Suprapubic skin (tissue), 4 donors: Measurements from ENCODE around the gene ANGPTL7. TPM values are rescaled to one million over a fixed set of nuclear protein-coding genes. Genes with fewer than 3 reads are reported as not detected.

ENCODE experiments used
- DNase-seq, 2 donors: peaks; one replicate each; pipeline ENCODE4 v3.0.0-alpha.2; 2019; ENCODE audit warnings: low spot score in 2 of 2
- H3K27ac ChIP-seq: fragments of 200-600 bp; sonication (generic); one replicate; pipeline ENCODE4 v1.5.1; 2019
- H3K27me3 ChIP-seq: fragments of 200-600 bp; sonication (generic); one replicate; pipeline ENCODE4 v1.5.1; 2019
- H3K36me3 ChIP-seq: fragments of 200-600 bp; sonication (generic); one replicate; pipeline ENCODE4 v1.5.1; 2019
- H3K4me1 ChIP-seq: fragments of 200-600 bp; sonication (generic); one replicate; pipeline ENCODE4 v1.5.1; 2019
- H3K4me3 ChIP-seq: fragments of 200-600 bp; sonication (generic); one replicate; pipeline ENCODE4 v1.5.1; 2019; ENCODE audit warnings: mild to moderate bottlenecking
- H3K9me3 ChIP-seq: fragments of 200-600 bp; sonication (generic); one replicate; pipeline ENCODE4 v1.5.1; 2019
- CTCF ChIP-seq, 2 donors: fragments of 200-600 bp in 1 of 2; fragments of 450-650 bp in 1 of 2; sonication (generic) in 1 of 2; IDR thresholded peaks; one replicate each; pipeline ENCODE4 v1.5.1; 2016 to 2019; ENCODE audit warnings: antibody characterized with exemption in 2 of 2, mild to moderate bottlenecking in 1 of 2, moderate library complexity in 1 of 2
- EP300 ChIP-seq: sonication (generic); formaldehyde crosslinking; IDR thresholded peaks from one replicate; pipeline ENCODE4 v1.6.1; 2017; ENCODE audit warnings: antibody characterized with exemption
- POLR2A ChIP-seq, 2 donors: fragments of 450-650 bp; IDR thresholded peaks; one replicate each; pipeline ENCODE4 v1.6.1; 2017; ENCODE audit warnings: antibody characterized with exemption in 2 of 2, mild to moderate bottlenecking in 2 of 2, moderate library complexity in 2 of 2
- POLR2AphosphoS5 ChIP-seq, 3 donors: sonication (generic); formaldehyde crosslinking; IDR thresholded peaks; one replicate each; pipeline ENCODE4 v1.6.1; 2017; ENCODE audit warnings: antibody characterized with exemption in 3 of 3
- WGBS: methylation state at CpG from one replicate; pipeline ENCODE4 v1.1.5; 2018; 5-methylcytosine and 5-hydroxymethylcytosine counted together
- total RNA-seq, 4 donors: library from RNA; depleted of rRNA; stranded (reverse); fragments of >200 nt; gene quantifications; one replicate each; pipeline ENCODE4 v1.1.0, GENCODE V29; 2016

Gene ANGPTL7
- total RNA-seq, 4 donors from 2014 or later, result 2.8 to 18.6 (median 4.1) TPM

- no peak overlapping the region for H3K27ac ChIP-seq
- peaks cover 4% of the 10 kb centered on the region for H3K4me1 ChIP-seq
- DNase-seq, result no peak
- 89% methylated on average over 11 of the region's 11 CpGs for WGBS
- H3K4me3 ChIP-seq, result no peak overlapping the region
- H3K36me3 ChIP-seq, result peaks cover 82% of the 10 kb centered on the region
- TF ChIP-seq POLR2A (IDR thresholded peaks at IDR 0.05) (no peak), POLR2AphosphoS5 (IDR thresholded peaks at IDR 0.05) (no peak), CTCF (IDR thresholded peaks at IDR 0.05) (no peak), EP300 (no peak)
- no peaks in the 10 kb centered on the region for H3K27me3 ChIP-seq
- no peaks in the 10 kb centered on the region for H3K9me3 ChIP-seq
Observed at GRCh38 chr1:11204396-11205190, 15.4 kb downstream of the ANGPTL7 start.

- Histone ChIP-seq H3K27ac (peak overlapping the region; percentile 15), H3K36me3 (peaks cover 96% of the 10 kb centered on the region)
- 70% methylated on average over 6 of the region's 6 CpGs for WGBS
Observed at GRCh38 chr1:11207898-11208611, 18.9 kb downstream of the ANGPTL7 start.

GRCh38 chr1:11211461-11211860 lies 22.3 kb downstream of the ANGPTL7 start:
- no peak overlapping the region for H3K27ac ChIP-seq
- H3K4me3 ChIP-seq, result no peak overlapping the region
- H3K9me3 ChIP-seq, result no peaks in the 10 kb centered on the region
- peaks cover 97% of the 10 kb centered on the region for H3K36me3 ChIP-seq
- 98% methylated on average over 4 of the region's 4 CpGs for WGBS
- no peak for DNase-seq
- H3K27me3 ChIP-seq, result no peaks in the 10 kb centered on the region
- TF ChIP-seq POLR2A (IDR thresholded peaks at IDR 0.05) (no peak), POLR2AphosphoS5 (IDR thresholded peaks at IDR 0.05) (no peak), CTCF (IDR thresholded peaks at IDR 0.05) (no peak), EP300 (no peak)
- H3K4me1 ChIP-seq, result peaks cover 4% of the 10 kb centered on the region

More at GRCh38 chr1:11207898-11208611, 18.9 kb downstream of the ANGPTL7 start:
- Histone ChIP-seq H3K27me3 (no peaks in the 10 kb centered on the region), H3K4me3 (no peak overlapping the region), H3K9me3 (no peaks in the 10 kb centered on the region), H3K4me1 (peaks cover 4% of the 10 kb centered on the region)
- DNase-seq, result no peak
- TF ChIP-seq EP300 (no peak), CTCF (IDR thresholded peaks at IDR 0.05) (no peak), POLR2A (IDR thresholded peaks at IDR 0.05) (no peak), POLR2AphosphoS5 (IDR thresholded peaks at IDR 0.05) (no peak)

GRCh38 chr1:11211925-11212587 lies 22.9 kb downstream of the ANGPTL7 start:
- no peak for TF ChIP-seq POLR2A (IDR thresholded peaks at IDR 0.05)
- TF ChIP-seq EP300, result no peak
- no peak for TF ChIP-seq CTCF (IDR thresholded peaks at IDR 0.05)
- TF ChIP-seq POLR2AphosphoS5 (IDR thresholded peaks at IDR 0.05), result no peak
- DNase-seq, result no peak
- Histone ChIP-seq H3K27ac (no peak overlapping the region), H3K4me1 (peaks cover 4% of the 10 kb centered on the region), H3K4me3 (no peak overlapping the region), H3K27me3 (no peaks in the 10 kb centered on the region), H3K36me3 (peaks cover 97% of the 10 kb centered on the region), H3K9me3 (no peaks in the 10 kb centered on the region)
- 93% methylated on average over 12 of the region's 12 CpGs for WGBS
